ENCODE data around the gene NTF3. TPM values are rescaled to one million over a fixed set of nuclear protein-coding genes. Genes with fewer than 3 reads are reported as not detected.

The NTF3 gene
- total and polyA plus RNA-seq, 2 of the 8 experiments (the other 6 are each of a cell fraction or from before 2014, with no cell fraction given) = 1.4 to 2.3 TPM

DNA sequence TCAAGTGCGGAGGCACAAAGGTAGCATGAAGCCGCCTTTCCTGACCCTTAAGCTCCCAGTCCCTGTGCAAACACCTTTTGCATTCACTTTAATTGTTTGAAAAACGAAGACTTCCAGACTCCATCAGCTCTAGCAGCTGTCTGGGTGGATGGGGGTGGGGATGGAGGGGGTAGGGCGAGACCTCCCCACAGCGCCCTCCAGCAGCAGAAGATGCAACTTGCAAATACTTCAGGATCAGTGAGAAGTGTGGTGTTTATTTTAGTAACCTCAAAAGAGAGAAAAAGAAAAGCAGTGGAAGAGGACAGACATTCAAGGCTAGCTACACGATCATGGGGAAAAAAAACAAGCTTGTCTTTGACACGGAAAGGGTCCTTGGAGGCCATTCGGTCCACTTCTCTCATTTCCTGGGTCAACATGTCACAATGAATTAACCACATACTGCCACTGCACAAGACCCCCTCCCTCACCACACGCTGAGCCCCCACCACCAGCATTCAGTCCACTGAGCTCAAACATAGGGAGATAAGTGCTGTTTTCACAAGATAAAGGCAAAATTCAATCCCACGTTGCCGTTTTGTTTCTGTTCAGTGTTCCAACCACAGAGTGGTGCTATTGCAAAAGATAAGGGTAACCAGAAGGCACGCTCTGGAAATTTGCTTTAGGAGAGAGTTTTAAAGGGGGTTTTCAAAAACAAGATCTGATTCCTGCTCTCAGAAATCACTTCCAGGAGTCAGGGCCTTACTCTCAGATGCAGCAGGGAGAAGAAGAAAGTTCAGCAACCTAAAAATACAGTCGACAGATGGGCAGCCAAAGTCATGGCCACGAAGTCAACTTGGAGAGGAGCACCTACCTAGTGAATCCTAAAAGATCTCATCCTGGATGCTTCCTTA, 3.3 kb upstream of the NTF3 start:
- Histone ChIP-seq H3K27me3 (replicated peaks in 1 of 4; ENCODE audit: control insufficient read depth in 3 of 4, extremely low read depth in 1 of 4, insufficient read depth in 3 of 4, low read length in 3 of 4) (peaks cover 20 to 44% (median 31%) of the 10 kb centered on the region in 4 experiments; a peak in 6 of 7 replicates), H3K4ac (replicated peaks; ENCODE audit: insufficient read length, low read depth, low read length) (no peak overlapping the region), H2BK15ac (ENCODE audit: low read length) (peak overlapping the region; percentile 36; the same call in 1 of the 2 replicates), H3K56ac (replicated peaks; ENCODE audit: insufficient read length, low read depth, low read length) (no peak overlapping the region), H3K18ac (ENCODE audit: extremely low read depth, low read length) (peak overlapping the region; percentile 79), H4K91ac (replicated peaks; ENCODE audit: insufficient read length, low read length) (no peak overlapping the region), H2AFZ (ENCODE audit: low read length) (peak overlapping the region; percentile 87; the same call in 1 of the 2 replicates), H2BK120ac (replicated peaks; ENCODE audit: low read depth, low read length) (peak overlapping the region; percentile 14), H3K9me3 (ENCODE audit: insufficient read depth in 2 of 2, low read depth in 1 of 2, low read length in 1 of 2) (no peaks in the 10 kb centered on the region), H2AK5ac (ENCODE audit: low read depth, low read length) (no peak overlapping the region), H2BK5ac (ENCODE audit: low read depth, low read length) (peak overlapping the region; percentile 41; the same call in 1 of the 2 replicates), H3K4me3 (ENCODE audit: extremely low read depth in 1 of 4, insufficient read depth in 2 of 4, low read depth in 3 of 4, low read length in 4 of 4) (peak overlapping the region; percentile 26 to 74 (median 39); a peak in 6 of 8 replicates), H2BK12ac (ENCODE audit: low read depth, low read length) (peak overlapping the region; percentile 40; the same call in 1 of the 2 replicates), H3K36me3 (ENCODE audit: control insufficient read depth in 2 of 4, insufficient read depth in 4 of 4, low read length in 3 of 4) (no peaks in the 10 kb centered on the region), H3K79me1 (ENCODE audit: low read depth, low read length) (no peaks in the 10 kb centered on the region), H3K23me2 (ENCODE audit: low read depth, low read length) (peaks cover 35% of the 10 kb centered on the region), H3K14ac (ENCODE audit: insufficient read length) (no peak overlapping the region), H3K4me2 (ENCODE audit: insufficient read depth in 1 of 2, low read depth in 2 of 2, low read length in 2 of 2) (peak overlapping the region; percentile 77 to 97), H3K27ac (ENCODE audit: low read depth, low read length) (no peak overlapping the region), H4K8ac (ENCODE audit: extremely low read depth, insufficient read depth, low read length) (no peak overlapping the region), H3K4me1 (replicated peaks in 1 of 4; ENCODE audit: control insufficient read depth in 3 of 4, insufficient read depth in 4 of 4, low read length in 3 of 4) (peaks cover 5 to 24% (median 11%) of the 10 kb centered on the region in 4 experiments), H4K20me1 (replicated peaks in 1 of 2; ENCODE audit: control insufficient read depth in 1 of 2, insufficient read depth in 2 of 2, low read length in 2 of 2) (no peaks in the 10 kb centered on the region), H3K9ac (replicated peaks in 1 of 4; ENCODE audit: extremely low read depth in 1 of 4, low read depth in 3 of 4, low read length in 3 of 4) (no peak overlapping the region; a peak in 1 of 7 replicates), H3K79me2 (ENCODE audit: control insufficient read depth in 1 of 2, insufficient read depth in 2 of 2, low read length in 2 of 2) (no peaks in the 10 kb centered on the region), H2BK20ac (ENCODE audit: low read length) (peak overlapping the region; percentile 91; the same call in 1 of the 2 replicates), H4K5ac (ENCODE audit: insufficient read length, low read depth, low read length) (peak overlapping the region; percentile 3), H3K23ac (ENCODE audit: insufficient read length) (no peak overlapping the region)
- WGBS, 2 experiments (ENCODE audit: extremely low coverage in 1 of 2, insufficient coverage in 1 of 2, insufficient read length in 1 of 2, insufficient replicate concordance in 2 of 2, low coverage in 1 of 2, low lambda C conversion rate in 2 of 2, missing lambda C conversion rate in 1 of 2) = 7% methylated on average over 11 of the region's 14 CpGs; no CpG with 5 or more reads in 1 of the 2 experiments
- peak; percentile 87 for FAIRE-seq
- ChIA-PET POLR2A (ENCODE audit: partially characterized antibody) (interaction anchor here (0.8 to 1.7 kb wide), 5 partner anchors 10 to 224 kb away, joined by 3 to 5 read pairs (median 3); no protein-coding TSS in a partner anchor), CTCF (ENCODE audit: partially characterized antibody) (interaction anchor here (0.7 to 9.2 kb wide), 77 partner anchors 8 to 907 kb away, joined by 3 to 112 read pairs (median 4); no protein-coding TSS in a partner anchor)
- peak in 1 of 2 experiments; percentile 57 for DNase-seq (ENCODE audit: low read depth in 1 of 2, low spot score in 2 of 2)
- no peak for TF ChIP-seq SAP30 (IDR thresholded peaks at IDR 0.05; ENCODE audit: insufficient read depth, insufficient replicate concordance, low read length)
- peak; percentile 87 to 90 for TF ChIP-seq RAD21 (IDR thresholded peaks at IDR 0.05 in 1 of 2, conservative IDR thresholded peaks at IDR 0.05 in 1 of 2; ENCODE audit: low read depth in 2 of 2, low read length in 2 of 2)
- no peak for TF ChIP-seq BACH1 (IDR thresholded peaks at IDR 0.05; ENCODE audit: low read length)
- TF ChIP-seq GABPA (IDR thresholded peaks at IDR 0.05; ENCODE audit: borderline replicate concordance, insufficient read depth, low read length) = no peak
- no peak for TF ChIP-seq E2F6 (IDR thresholded peaks at IDR 0.05)
- TF ChIP-seq TAF7 (optimal IDR thresholded peaks at IDR 0.05; ENCODE audit: borderline replicate concordance, low read depth, low read length) = no peak
- no peak for TF ChIP-seq ZNF274 (IDR thresholded peaks at IDR 0.05; ENCODE audit: borderline replicate concordance, extremely low read depth, low read length)
- TF ChIP-seq EZH2 (IDR thresholded peaks at IDR 0.05; ENCODE audit: low read depth, low read length, severe bottlenecking) = no peak
